Epithelial cell of esophagus (primary cell): ENCODE results near the gene SLC66A2.
"Not testable (repeated sequence)": the region's sequence is repeated elsewhere in the genome, so short reads cannot be mapped to it uniquely, and the experiment has no call there.

Experiments
- DNase-seq: peaks from one replicate; pipeline ENCODE4 v3.0.0; 2010; ENCODE audit warnings: low read depth
- H3K4me3 ChIP-seq: 2 replicates; pipeline ENCODE4 v1.5.1; 2011; ENCODE audit warnings: mild to moderate bottlenecking, low read length, control low read depth
- CTCF ChIP-seq: IDR thresholded peaks from 2 replicates; pipeline ENCODE4 v1.5.1; 2011; ENCODE audit warnings: low read depth, mild to moderate bottlenecking, low read length, control low read depth, inconsistent platforms; ENCODE audit not compliant: insufficient read depth; ENCODE audit errors: missing control alignments

Gene SLC66A2

GRCh38 chr18:79951545-79952455 is at the start of gene SLC66A2:
Gene SLC66A2 (minus strand): TSS chr18:79951653. CDS start chr18:79950926, 727 bp downstream.
- H3K4me3 ChIP-seq = peak within 1 kb of the TSS; percentile 56
- DNase-seq = peak; percentile 88
- no peak for TF ChIP-seq CTCF

DNA sequence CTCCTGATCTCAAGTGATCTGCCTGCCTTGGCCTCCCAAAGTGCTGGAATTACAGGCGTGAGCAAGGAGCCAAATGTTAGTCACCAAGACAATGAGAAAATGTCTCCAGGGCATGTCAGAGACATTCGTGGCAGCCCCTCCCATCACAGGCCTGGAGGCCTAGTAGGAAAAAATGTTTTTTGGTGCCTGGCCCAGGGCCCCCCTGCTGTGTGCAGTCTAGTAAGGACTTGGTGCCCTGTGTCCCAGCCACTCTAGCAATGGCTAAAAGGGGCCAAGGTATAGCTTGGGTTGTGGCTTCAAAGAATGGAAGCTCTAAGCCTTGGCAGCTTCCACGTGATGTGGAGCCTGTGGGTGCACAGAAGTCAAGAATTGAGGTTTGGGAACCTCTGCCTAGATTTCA is 49.4 kb upstream of the SLC66A2 start:
- no peak for DNase-seq
- no peak overlapping the region for H3K4me3 ChIP-seq
- no peak for TF ChIP-seq CTCF

DNA sequence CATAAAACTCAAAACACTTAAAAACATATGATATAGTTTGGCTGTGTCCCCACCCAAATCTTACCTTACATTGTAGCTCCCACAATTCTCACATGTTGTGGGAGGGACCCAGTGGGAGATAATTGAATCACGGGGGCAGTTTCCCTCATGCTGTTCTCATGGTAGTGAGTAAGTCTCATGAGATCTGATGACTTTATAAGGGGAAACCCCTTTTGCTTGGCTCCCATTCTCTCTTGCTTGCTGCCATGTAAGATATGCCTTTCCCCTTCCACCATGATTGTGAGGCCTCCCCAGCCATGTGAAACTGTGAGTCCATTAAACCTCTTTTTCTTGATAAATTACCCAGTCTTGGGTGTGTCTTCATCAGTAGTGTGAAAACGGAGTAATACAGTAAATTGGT is 48.2 kb upstream of the SLC66A2 start:
- not testable (repeated sequence) for DNase-seq, H3K4me3 ChIP-seq

DNA sequence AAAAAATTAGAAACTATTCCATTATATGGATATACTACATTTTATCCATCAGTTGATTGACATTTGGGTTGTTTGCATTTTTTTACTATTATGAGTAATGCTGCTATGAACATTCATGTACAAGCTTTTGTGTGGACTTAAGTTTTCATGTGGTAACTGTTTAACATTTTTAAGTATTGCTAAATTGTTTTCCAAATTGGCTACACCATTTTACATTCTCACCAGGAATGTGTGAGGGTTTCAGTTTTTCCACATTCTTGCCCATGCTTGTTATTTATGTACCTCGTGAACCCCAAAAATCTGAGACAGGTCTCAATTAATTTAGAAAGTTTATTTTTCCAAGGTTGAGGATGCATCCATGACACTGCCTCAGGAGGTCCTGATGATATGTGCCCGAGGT is 40.0 kb upstream of the SLC66A2 start:
- no peak overlapping the region for H3K4me3 ChIP-seq
- peak; percentile 42 for DNase-seq
- no peak for TF ChIP-seq CTCF

DNA sequence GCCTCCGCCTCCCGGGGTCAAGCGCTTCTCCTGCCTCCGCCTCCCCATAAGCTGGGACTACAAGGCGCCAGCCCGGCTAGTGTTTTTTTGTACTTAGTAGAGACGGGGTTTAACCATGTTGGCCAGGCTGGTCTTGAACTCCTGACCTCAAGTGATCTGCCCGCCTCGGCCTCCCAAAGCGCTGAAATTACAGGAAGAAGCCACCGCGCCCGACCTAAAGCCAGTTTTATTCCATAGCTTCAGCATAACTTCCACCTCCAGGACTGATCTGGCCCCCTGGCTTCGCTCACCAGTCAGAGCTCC is 37.7 kb upstream of the SLC66A2 start:
- DNase-seq = no peak
- H3K4me3 ChIP-seq = peak overlapping the region; percentile 86
- no peak for TF ChIP-seq CTCF

DNA sequence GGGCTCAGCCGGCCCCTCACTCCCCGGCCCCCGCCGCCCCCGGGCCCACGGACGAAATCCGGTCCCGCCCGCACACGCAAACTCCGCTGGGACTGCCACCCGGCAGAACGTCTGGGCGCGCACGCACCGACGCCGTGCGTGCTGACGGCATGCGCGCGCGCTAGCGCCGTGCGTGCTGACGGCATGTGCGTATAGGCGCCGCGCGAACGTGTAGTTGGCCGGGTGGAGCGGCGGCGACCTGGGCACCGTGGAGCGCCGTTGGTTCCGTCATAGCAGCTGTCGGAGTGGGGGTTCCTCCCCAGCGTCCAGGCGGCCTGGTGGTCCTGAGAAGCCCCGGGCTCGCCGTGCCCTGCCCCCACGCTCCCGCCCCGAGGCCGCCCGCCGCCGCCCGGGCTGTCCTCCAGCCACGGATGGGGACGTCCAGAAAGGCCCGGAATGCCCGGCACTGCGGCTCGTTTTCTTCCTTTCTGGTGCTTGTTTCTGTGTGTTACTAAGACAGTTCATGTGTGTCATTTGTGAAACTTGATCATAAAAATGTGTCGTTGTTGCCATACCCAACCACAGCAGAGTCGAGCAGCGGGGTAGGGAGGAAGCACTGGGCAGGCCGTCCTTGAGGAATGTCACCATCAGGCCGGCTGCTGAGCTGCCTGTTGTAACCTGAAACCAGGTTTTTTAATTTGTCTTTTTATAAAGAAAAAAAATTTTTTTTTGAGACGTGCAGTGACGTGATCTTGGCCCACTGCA is 37.2 kb upstream of the SLC66A2 start, which contains the start of gene TXNL4A:
TXNL4A (minus strand) TSS at position 113 of the 744 bp plus-strand sequence. CDS start 171 bp downstream, outside the sequence.
- TF ChIP-seq CTCF = no peak
- peak; percentile 91 for DNase-seq
- peak within 1 kb of the TSS; percentile 86 for H3K4me3 ChIP-seq

DNA sequence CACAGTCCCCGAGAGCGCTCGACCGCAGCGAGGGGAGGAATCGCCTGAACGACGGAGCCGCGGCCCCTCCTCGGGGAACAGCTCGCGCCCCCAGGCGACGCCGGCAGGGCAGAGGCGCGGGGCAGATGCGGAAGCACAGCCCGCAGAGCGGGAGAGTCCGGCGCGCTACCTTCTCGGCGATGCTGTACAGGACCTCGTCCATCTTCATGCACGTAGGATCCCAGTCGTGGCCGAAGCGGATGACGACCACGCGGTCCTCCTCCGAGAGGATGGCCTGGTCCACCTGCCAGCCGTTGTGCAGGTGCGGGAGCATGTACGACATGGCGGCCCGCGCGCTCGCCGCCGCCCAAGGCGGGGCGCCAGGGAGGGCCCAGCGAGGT is 36.6 kb upstream of the SLC66A2 start:
- peak overlapping the region; percentile 86 for H3K4me3 ChIP-seq
- peak; percentile 59 for DNase-seq

More for the DNA sequence above, 36.6 kb upstream of the SLC66A2 start:
- TF ChIP-seq CTCF = no peak
